ENCODE measurements around the gene SLC15A3. TPM values are rescaled to one million over a fixed set of nuclear protein-coding genes. Genes with fewer than 3 reads are reported as not detected.

The SLC15A3 gene
- polyA plus RNA-seq, 1 of the 3 experiments (the other 2 are of a cell fraction): not detected

DNA sequence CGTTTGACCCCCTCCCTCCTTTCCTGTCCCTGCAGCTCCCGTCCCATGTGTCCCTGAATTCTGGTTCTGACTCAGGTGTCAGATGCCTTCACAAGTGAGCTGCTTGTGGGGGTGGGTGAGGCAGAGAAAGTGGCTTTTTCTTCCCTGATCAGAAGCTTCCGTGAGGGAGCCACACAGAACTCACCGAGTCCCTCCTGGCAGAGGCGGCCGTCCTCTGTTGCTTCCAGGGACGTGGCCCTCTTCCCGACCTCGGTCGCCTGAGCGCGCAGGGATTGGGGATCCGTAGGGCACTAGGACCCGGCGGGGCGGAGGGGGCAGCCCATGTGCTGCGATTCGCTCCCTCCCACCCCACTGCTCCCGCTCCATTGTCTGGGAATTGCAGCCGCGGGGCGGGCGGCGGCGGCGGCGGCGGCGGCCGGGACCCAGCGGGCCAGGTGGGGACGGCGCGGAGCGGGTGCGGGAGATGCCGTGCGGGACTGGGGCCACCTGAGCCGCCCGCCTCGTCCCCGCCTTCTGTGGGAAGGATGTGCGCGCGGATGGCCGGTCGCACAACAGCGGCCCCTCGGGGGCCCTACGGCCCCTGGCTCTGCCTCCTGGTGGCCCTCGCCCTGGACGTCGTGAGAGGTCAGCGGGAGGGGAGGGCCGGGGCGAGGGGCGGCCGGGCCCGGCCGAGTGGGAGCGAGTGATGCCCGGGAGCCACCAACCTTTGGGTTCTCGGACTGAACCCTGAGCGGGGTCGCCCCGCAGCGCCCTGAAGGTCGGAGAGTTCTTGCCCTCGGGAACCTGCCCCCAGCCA lies 27.7 kb downstream of the SLC15A3 start, which contains the start of gene TMEM132A (continued):
- TF ChIP-seq, protein P1, sequence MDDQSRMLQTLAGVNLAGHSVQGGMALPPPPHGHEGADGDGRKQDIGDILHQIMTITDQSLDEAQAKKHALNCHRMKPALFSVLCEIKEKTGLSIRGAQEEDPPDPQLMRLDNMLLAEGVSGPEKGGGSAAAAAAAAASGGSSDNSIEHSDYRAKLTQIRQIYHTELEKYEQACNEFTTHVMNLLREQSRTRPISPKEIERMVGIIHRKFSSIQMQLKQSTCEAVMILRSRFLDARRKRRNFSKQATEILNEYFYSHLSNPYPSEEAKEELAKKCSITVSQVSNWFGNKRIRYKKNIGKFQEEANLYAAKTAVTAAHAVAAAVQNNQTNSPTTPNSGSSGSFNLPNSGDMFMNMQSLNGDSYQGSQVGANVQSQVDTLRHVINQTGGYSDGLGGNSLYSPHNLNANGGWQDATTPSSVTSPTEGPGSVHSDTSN (IDR thresholded peaks at IDR 0.05): peak; percentile 38; the same call in 1 of the 2 replicates
- peak; percentile 25; the same call in 1 of the 2 replicates for TF ChIP-seq TCF12 (IDR thresholded peaks at IDR 0.05)
- peak; percentile 27; the same call in 1 of the 2 replicates for TF ChIP-seq RCOR1 (IDR thresholded peaks at IDR 0.05; ENCODE audit: low read length)
- TF ChIP-seq, protein P2, sequence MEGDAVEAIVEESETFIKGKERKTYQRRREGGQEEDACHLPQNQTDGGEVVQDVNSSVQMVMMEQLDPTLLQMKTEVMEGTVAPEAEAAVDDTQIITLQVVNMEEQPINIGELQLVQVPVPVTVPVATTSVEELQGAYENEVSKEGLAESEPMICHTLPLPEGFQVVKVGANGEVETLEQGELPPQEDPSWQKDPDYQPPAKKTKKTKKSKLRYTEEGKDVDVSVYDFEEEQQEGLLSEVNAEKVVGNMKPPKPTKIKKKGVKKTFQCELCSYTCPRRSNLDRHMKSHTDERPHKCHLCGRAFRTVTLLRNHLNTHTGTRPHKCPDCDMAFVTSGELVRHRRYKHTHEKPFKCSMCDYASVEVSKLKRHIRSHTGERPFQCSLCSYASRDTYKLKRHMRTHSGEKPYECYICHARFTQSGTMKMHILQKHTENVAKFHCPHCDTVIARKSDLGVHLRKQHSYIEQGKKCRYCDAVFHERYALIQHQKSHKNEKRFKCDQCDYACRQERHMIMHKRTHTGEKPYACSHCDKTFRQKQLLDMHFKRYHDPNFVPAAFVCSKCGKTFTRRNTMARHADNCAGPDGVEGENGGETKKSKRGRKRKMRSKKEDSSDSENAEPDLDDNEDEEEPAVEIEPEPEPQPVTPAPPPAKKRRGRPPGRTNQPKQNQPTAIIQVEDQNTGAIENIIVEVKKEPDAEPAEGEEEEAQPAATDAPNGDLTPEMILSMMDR (IDR thresholded peaks at IDR 0.05): no peak
- peak; percentile 75 for TF ChIP-seq MXI1 (IDR thresholded peaks at IDR 0.05; ENCODE audit: low read depth, low read length)

DNA sequence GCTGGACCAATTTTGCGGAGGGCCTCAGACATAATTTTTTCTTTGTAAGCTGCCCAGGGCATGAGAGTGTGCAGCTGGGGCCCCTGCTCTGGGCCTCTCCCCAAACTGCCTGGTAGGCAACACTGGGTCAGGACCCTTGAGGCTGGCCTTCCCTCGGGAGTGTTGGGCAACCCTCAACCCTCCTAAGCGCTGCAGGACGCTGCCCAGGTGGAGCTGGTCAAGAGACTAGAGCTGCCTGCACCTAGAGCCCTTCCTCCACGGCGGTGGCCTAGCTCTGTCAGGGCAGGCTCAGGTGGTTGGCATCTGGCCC lies 28.2 kb downstream of the SLC15A3 start:
- no peaks in the 10 kb centered on the region for H3F3A ChIP-seq (replicated peaks; ENCODE audit: insufficient read depth)
- H3K36me3 ChIP-seq (replicated peaks in 1 of 2; ENCODE audit: control insufficient read depth in 1 of 2, insufficient read depth in 2 of 2, low read length in 1 of 2): peaks cover 6 to 37% of the 10 kb centered on the region in 2 experiments
- no peaks in the 10 kb centered on the region for H3K9me2 ChIP-seq
- H3K4me3 ChIP-seq (ENCODE audit: low read depth in 2 of 2, low read length in 1 of 2): peak overlapping the region; percentile 80 to 92
- CTCF ChIA-PET: interaction anchor here (0.7 to 5.8 kb wide), 8 partner anchors 9 to 264 kb away, joined by 3 to 21 read pairs (median 4); no protein-coding TSS in a partner anchor
- H3K79me2 ChIP-seq (ENCODE audit: insufficient read depth): peaks cover 10% of the 10 kb centered on the region
- TF ChIP-seq POLR2AphosphoS5 (IDR thresholded peaks at IDR 0.05; ENCODE audit: low read depth, low read length): 0 out of 2 replicates have a peak, but pooled peaks have one; percentile 7
- no peak for TF ChIP-seq TEAD4 (IDR thresholded peaks at IDR 0.05; ENCODE audit: borderline replicate concordance, insufficient read depth)
- no peak for TF ChIP-seq FOXJ3 (CRISPR knock-in tag; IDR thresholded peaks at IDR 0.05)
- TF ChIP-seq SIN3A (IDR thresholded peaks at IDR 0.05; ENCODE audit: borderline replicate concordance, low read depth, low read length): peak; percentile 2; the same call in 1 of the 2 replicates
- H3K9ac ChIP-seq: no peak overlapping the region
- peaks cover 5 to 28% of the 10 kb centered on the region in 2 experiments; a peak in 3 of 4 replicates for H3K4me1 ChIP-seq (ENCODE audit: control insufficient read depth in 1 of 2, insufficient read depth in 2 of 2, low read depth in 1 of 2, low read length in 1 of 2)
- no peaks in the 10 kb centered on the region for H4K20me1 ChIP-seq (ENCODE audit: insufficient read depth)
- H2AFZ ChIP-seq (ENCODE audit: low read depth): no peak overlapping the region
- H3K27me3 ChIP-seq (ENCODE audit: insufficient read depth): no peaks in the 10 kb centered on the region
- H3K27ac ChIP-seq (ENCODE audit: low read depth in 2 of 2, low read length in 1 of 2): peak overlapping the region in 1 of 2 experiments; percentile 82; a peak in 1 of 4 replicates
- 43% methylated on average over 4 of the region's 6 CpGs for WGBS (ENCODE audit: low lambda C conversion rate)
- POLR2A ChIA-PET: interaction anchor here (1.7 kb wide), 1 partner anchor 10 kb away, joined by 5 read pairs; the partner anchor contains the start of gene TMEM109
- DNase-seq: no peak
- H3K9me3 ChIP-seq: no peaks in the 10 kb centered on the region
- H3K4me2 ChIP-seq: peak overlapping the region; percentile 99

DNA sequence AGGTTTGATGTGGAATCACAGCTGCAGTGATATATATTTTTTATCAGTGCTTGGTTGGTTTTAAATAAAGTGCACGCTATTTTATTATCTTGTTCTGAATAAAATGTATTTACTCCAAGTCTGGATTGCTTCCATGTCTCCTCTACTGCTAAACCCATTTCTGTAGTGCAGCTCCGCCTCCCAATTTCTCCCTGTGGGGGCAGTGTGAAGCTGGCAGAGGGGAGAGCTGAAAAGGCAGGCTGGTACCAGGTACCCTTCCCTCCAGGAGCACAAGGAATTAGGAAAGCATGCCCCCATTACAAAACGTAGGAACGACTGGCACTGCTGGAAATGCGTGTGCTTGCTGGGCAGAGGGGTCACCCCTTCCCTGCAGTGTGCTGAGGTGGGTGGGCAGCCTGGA lies 28.6 kb downstream of the SLC15A3 start:
- H3K9me2 ChIP-seq: no peaks in the 10 kb centered on the region
- no peak overlapping the region for H3K9ac ChIP-seq
- H2AFZ ChIP-seq (ENCODE audit: low read depth): no peak overlapping the region
- H3F3A ChIP-seq (replicated peaks; ENCODE audit: insufficient read depth): no peaks in the 10 kb centered on the region
- DNase-seq: peak; percentile 37
- H3K4me1 ChIP-seq (ENCODE audit: control insufficient read depth in 1 of 2, insufficient read depth in 2 of 2, low read depth in 1 of 2, low read length in 1 of 2): peaks cover 7 to 28% of the 10 kb centered on the region in 2 experiments; a peak in 3 of 4 replicates
- WGBS (ENCODE audit: low lambda C conversion rate): 98% methylated on average over 2 of the region's 5 CpGs
- peaks cover 6 to 34% of the 10 kb centered on the region in 2 experiments for H3K36me3 ChIP-seq (replicated peaks in 1 of 2; ENCODE audit: control insufficient read depth in 1 of 2, insufficient read depth in 2 of 2, low read length in 1 of 2)
- no peak overlapping the region; a peak in 1 of 4 replicates for H3K27ac ChIP-seq (ENCODE audit: low read depth in 2 of 2, low read length in 1 of 2)
- H3K9me3 ChIP-seq: no peaks in the 10 kb centered on the region
- POLR2A ChIA-PET: interaction anchor here (1.7 kb wide), 1 partner anchor 9 kb away, joined by 5 read pairs; the partner anchor contains the start of gene TMEM109
- no peaks in the 10 kb centered on the region for H3K27me3 ChIP-seq (ENCODE audit: insufficient read depth)
- CTCF ChIA-PET: interaction anchor here (1.0 to 5.8 kb wide), 7 partner anchors 8 to 206 kb away, joined by 3 to 21 read pairs (median 5); no protein-coding TSS in a partner anchor
- H3K4me2 ChIP-seq: no peak overlapping the region
- H4K20me1 ChIP-seq (ENCODE audit: insufficient read depth): no peaks in the 10 kb centered on the region
- no peak overlapping the region for H3K4me3 ChIP-seq (ENCODE audit: low read depth in 2 of 2, low read length in 1 of 2)
- peaks cover 12% of the 10 kb centered on the region for H3K79me2 ChIP-seq (ENCODE audit: insufficient read depth)
- TF ChIP-seq TEAD4 (IDR thresholded peaks at IDR 0.05; ENCODE audit: borderline replicate concordance, insufficient read depth): no peak
- no peak for TF ChIP-seq MXI1 (IDR thresholded peaks at IDR 0.05; ENCODE audit: low read depth, low read length)
- TF ChIP-seq FOXM1 (IDR thresholded peaks at IDR 0.05; ENCODE audit: low read depth): no peak
- no peak for TF ChIP-seq EZH2phosphoT487 (IDR thresholded peaks at IDR 0.05; ENCODE audit: borderline replicate concordance, low read depth)
- TF ChIP-seq, protein P3, sequence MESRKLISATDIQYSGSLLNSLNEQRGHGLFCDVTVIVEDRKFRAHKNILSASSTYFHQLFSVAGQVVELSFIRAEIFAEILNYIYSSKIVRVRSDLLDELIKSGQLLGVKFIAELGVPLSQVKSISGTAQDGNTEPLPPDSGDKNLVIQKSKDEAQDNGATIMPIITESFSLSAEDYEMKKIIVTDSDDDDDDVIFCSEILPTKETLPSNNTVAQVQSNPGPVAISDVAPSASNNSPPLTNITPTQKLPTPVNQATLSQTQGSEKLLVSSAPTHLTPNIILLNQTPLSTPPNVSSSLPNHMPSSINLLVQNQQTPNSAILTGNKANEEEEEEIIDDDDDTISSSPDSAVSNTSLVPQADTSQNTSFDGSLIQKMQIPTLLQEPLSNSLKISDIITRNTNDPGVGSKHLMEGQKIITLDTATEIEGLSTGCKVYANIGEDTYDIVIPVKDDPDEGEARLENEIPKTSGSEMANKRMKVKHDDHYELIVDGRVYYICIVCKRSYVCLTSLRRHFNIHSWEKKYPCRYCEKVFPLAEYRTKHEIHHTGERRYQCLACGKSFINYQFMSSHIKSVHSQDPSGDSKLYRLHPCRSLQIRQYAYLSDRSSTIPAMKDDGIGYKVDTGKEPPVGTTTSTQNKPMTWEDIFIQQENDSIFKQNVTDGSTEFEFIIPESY (IDR thresholded peaks at IDR 0.05; ENCODE audit: borderline replicate concordance, low read depth): no peak
- TF ChIP-seq YY1 (IDR thresholded peaks at IDR 0.05; ENCODE audit: low read depth): no peak
- no peak for TF ChIP-seq RFX5 (IDR thresholded peaks at IDR 0.05; ENCODE audit: low read length)
- TF ChIP-seq TAF1 (IDR thresholded peaks at IDR 0.05; ENCODE audit: borderline replicate concordance, low read depth, low read length): no peak
- no peak for TF ChIP-seq GATA2 (CRISPR knock-in tag; IDR thresholded peaks at IDR 0.05)
- TF ChIP-seq ELF1 (IDR thresholded peaks at IDR 0.05): no peak
- no peak for TF ChIP-seq CHD2 (IDR thresholded peaks at IDR 0.05; ENCODE audit: low read length, partially characterized antibody)
- TF ChIP-seq NFIC (IDR thresholded peaks at IDR 0.05; ENCODE audit: borderline replicate concordance): no peak

All from SK-N-SH (cell line).